Fibroblast of pulmonary artery (primary cell): ENCODE measurements around the gene AKNAD1.
"Not testable (repeated sequence)": the region's sequence is repeated elsewhere in the genome, so short reads cannot be mapped to it uniquely, and the experiment has no call there.

Source experiments
- DNase-seq: peaks from one replicate; pipeline ENCODE4 v3.0.0-alpha.2; 2010; ENCODE audit warnings: low read depth
- H3K4me3 ChIP-seq: replicated peaks from 2 replicates; pipeline ENCODE4 v1.5.1; 2011; ENCODE audit warnings: low read depth, mild to moderate bottlenecking, control low read depth, low read length, moderate library complexity
- CTCF ChIP-seq: IDR thresholded peaks from 2 replicates; pipeline ENCODE4 v1.5.1; 2011; ENCODE audit warnings: mild to moderate bottlenecking, control low read depth, low read length, inconsistent platforms; ENCODE audit errors: missing control alignments

AKNAD1 gene

GRCh38 chr1:108785264-108785663 is 71.6 kb downstream of the AKNAD1 start:
- DNase-seq, result no peak
- TF ChIP-seq CTCF, result no peak
- H3K4me3 ChIP-seq, result no peak overlapping the region

GRCh38 chr1:108781575-108781944 is 75.3 kb downstream of the AKNAD1 start:
- not testable (repeated sequence) for DNase-seq, H3K4me3 ChIP-seq

- no peak for DNase-seq
- no peak for TF ChIP-seq CTCF
- H3K4me3 ChIP-seq, result no peak overlapping the region
These were observed 75.8 kb downstream of the AKNAD1 start for GRCh38 chr1:108780937-108781574.

GRCh38 chr1:108779455-108779854 is 77.4 kb downstream of the AKNAD1 start:
- no peak overlapping the region for H3K4me3 ChIP-seq
- DNase-seq, result no peak
- no peak for TF ChIP-seq CTCF

- no peak overlapping the region for H3K4me3 ChIP-seq
- no peak for DNase-seq
- no peak for TF ChIP-seq CTCF
These were observed 79.1 kb downstream of the AKNAD1 start for GRCh38 chr1:108777839-108778238.

- DNase-seq, result no peak
- no peak for TF ChIP-seq CTCF
- no peak overlapping the region for H3K4me3 ChIP-seq
These were observed 89.2 kb downstream of the AKNAD1 start for GRCh38 chr1:108767708-108768107.

GRCh38 chr1:108767115-108767514 is 89.8 kb downstream of the AKNAD1 start:
- no peak overlapping the region for H3K4me3 ChIP-seq
- no peak for TF ChIP-seq CTCF
- DNase-seq, result no peak
